GM12864 (cell line): ENCODE measurements around the gene SUN1.
"Not testable (repeated sequence)": the region's sequence is repeated elsewhere in the genome, so short reads cannot be mapped to it uniquely, and the experiment has no call there.

ENCODE experiments used
- DNase-seq: peaks from one replicate; pipeline ENCODE4 v3.0.0-alpha.2; 2011; ENCODE audit warnings: low read depth
- H3K4me3 ChIP-seq: 2 replicates; pipeline ENCODE4 v1.5.1; 2011; ENCODE audit warnings: mild to moderate bottlenecking, low read depth, low read length, control low read depth
- TF ChIP-seq, protein P1 (sequence below): IDR thresholded peaks from 2 replicates; pipeline ENCODE4 v1.5.1; 2011; ENCODE audit warnings: low read depth, mild to moderate bottlenecking, moderate library complexity, low read length, control low read depth, inconsistent platforms; ENCODE audit errors: missing control alignments

Gene SUN1

DNA sequence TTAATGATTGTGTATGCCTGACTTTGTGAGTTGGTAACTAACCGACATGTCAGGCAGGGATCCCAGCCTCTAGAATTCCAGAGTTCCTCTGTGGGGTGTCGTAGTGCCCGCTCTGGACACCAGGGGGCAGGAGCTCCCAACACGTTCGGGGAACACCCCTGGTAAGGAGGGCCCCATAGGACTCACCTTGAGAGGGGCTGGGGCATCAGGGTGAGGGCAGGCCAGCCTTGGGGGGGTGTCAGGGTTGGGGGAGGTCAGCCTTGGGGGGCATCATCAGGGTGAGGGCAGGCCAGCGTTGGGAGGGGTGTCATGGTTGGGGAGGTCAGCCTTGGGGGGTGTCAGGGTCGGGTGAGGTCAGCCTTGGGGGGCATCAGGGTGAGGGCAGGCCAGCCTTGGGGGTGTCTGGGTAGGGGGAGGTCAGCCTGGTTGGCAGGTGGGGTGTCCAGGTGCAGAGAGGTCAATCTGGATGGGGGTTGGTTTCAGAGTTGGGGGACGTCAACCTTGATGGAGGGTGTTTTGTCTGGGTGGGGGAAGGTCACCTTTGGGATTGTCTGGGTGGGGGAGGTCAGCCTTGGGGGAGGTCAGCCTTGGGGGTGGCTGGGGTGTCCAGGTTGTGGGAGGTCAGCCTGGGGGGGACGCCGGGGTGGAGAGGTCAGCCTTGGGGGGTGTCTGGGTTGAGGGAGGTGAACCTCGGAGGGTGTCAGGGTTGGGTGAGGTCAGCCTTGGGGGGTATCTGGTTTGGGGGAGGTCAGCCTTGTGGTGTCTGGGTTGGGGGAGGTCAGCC, 45.6 kb upstream of the SUN1 start:
- H3K4me3 ChIP-seq, result no peak overlapping the region
- TF ChIP-seq, protein P1, sequence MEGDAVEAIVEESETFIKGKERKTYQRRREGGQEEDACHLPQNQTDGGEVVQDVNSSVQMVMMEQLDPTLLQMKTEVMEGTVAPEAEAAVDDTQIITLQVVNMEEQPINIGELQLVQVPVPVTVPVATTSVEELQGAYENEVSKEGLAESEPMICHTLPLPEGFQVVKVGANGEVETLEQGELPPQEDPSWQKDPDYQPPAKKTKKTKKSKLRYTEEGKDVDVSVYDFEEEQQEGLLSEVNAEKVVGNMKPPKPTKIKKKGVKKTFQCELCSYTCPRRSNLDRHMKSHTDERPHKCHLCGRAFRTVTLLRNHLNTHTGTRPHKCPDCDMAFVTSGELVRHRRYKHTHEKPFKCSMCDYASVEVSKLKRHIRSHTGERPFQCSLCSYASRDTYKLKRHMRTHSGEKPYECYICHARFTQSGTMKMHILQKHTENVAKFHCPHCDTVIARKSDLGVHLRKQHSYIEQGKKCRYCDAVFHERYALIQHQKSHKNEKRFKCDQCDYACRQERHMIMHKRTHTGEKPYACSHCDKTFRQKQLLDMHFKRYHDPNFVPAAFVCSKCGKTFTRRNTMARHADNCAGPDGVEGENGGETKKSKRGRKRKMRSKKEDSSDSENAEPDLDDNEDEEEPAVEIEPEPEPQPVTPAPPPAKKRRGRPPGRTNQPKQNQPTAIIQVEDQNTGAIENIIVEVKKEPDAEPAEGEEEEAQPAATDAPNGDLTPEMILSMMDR, result peak; percentile 86
- no peak for DNase-seq

DNA sequence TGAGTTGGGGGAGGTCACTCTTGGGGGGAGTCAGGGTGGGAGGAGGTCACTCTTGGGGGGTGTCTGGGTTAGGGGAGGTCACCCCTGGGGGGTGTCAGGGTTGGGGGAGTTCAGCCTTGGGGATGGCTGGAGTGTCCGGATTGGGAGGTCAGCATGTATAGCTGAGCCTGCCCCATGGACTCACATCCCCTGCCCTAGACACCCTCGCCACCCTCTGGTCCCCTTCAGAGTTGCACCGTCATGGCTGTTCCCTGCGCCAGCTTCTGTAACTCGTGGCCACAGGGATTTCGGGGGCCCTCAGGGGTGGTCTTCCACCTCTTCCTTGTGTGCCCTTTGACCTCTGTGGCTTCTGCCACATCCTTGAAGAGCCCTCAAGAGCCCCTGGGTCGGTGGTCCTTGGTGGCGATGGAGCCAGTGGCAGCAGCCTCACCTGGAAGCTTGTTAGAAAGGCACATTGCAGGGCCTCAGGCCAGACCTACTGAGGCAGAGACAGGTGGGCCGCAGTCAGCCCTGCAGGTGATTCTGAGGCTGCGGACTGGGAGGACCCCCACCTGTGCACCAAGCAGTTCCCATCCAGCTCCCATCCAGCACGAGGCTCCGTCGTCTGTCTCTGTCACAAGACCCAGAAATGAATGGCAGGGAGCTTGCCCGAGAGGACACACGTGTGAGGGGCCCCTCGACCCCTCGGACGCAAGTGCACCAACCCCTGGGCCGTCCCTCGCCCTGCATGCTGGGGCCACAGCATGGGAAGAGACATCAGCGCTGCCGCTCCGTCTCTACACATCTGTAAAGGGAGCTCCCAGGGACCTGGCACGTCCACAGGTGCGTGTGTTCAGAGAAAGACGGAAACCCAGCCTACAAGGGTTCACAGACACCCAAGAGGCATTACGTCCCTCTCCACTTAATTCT, 44.7 kb upstream of the SUN1 start:
- no peak for DNase-seq
- TF ChIP-seq, protein P1, result no peak
- H3K4me3 ChIP-seq, result no peak overlapping the region

DNA sequence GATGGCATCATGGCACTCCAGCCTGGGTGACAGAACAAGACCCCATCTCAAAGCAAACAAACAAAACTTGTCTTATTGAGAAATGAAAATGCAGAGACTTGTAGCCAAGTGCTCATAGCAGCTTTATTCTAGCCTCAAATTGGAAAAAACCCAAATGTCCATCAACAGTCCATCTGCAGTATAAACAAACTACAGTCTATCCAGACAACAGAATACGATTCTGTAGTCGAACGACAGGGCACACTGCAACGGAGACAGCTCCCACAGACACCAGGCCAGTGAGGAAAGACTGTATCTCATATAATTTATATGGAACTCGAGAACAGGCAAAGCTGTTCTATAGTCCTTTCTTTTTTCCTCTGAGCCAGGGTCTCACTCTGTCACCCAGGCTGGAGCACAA, 40.8 kb upstream of the SUN1 start:
- H3K4me3 ChIP-seq, result no peak overlapping the region

DNA sequence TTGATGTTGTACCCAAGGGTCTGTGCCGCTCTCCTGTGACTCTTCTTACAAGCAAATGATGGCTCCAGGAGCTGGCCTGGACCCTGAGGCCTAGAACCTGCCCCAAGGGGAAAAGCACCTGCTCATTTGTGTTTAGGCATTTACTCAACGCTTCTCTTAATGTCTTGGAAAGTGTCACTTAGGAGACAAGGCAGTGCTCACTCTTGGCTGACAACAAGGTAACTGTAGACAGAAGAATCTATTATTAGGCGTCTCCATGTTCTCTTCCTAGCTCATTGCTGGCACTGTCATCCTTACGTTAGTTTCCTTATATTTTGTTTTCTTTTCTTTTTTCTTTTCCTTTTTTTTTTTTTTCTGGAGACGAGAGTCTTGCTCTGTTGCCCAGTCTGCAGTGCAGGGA, 38.1 kb upstream of the SUN1 start:
- TF ChIP-seq, protein P1, result no peak
- no peak for DNase-seq
- no peak overlapping the region for H3K4me3 ChIP-seq

More for the DNA sequence above, 40.8 kb upstream of the SUN1 start:
- DNase-seq, result no peak
- TF ChIP-seq, protein P1, result no peak

DNA sequence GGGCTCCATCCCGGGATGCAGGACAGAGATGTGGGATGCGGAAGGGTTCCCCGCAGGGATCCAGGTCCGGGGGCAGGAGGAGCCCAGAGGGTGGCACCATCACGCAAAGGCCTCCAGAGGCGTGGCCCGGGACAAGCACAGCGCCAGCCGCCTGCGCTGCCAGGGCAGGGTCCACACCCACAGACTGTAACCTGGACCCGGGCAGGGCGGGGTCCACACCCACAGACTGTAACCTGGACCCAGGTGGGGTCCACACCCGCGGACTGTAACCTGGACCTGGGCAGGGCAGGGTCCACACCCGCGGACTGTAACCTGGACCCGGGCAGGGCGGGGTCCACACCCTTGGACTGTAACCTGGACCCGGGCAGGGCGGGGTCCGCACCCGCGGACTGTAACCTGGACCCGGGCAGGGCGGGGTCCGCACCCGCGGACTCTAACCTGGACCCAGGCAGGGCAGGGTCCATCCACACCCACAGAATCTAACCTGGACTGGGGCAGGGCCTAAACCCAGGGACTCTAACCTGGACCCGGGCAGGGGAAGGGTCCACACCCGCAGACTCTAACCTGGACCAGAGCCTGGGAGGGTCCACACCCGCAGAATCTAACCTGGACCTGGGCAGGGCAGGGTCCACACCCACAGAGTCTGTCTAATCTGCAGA, 37.5 kb upstream of the SUN1 start:
- TF ChIP-seq, protein P1, result no peak
- DNase-seq, result no peak
- no peak overlapping the region for H3K4me3 ChIP-seq

DNA sequence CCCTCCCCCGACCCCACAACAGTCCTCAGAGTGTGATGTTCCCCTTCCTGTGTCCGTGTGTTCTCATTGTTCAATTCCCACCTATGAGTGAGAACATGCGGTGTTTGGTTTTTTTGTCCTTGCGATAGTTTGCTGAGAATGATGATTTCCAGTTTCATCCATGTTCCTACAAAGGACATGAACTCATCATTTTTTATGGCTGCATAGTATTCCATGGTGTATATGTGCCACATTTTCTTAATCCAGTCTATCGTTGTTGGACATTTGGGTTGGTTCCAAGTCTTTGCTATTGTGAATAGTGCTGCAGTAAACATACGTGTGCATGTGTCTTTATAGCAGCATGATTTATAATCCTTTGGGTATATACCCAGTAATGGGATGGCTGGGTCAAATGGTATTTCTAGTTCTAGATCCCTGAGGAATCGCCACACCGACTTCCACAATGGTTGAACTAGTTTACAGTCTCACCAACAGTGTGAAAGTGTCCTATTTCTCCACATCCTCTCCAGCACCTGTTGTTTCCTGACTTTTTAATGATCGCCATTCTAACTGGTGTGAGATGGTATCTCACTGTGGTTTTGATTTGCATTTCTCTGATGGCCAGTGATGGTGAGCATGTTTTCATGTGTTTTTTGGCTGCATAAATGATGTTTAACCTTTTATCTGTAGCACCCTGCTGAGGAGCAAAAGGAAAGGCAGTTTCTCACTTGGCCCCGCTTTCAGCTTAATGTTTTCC, 35.7 kb upstream of the SUN1 start:
- not testable (repeated sequence) for DNase-seq, H3K4me3 ChIP-seq
